Uterus (tissue), 4 donors: ENCODE measurements around the gene SYNE1. TPM values are rescaled to one million over a fixed set of nuclear protein-coding genes. Genes with fewer than 3 reads are reported as not detected.
A peak's percentile ranks its signal among the peaks of the same experiment; 100 is the strongest.

ENCODE experiments used
- DNase-seq, 2 donors: peaks; one replicate each; pipeline ENCODE4 v3.0.0-alpha.2; 2019 to 2020
- H3K27ac ChIP-seq, 2 donors: fragments of 200-600 bp; sonication (generic); 1 replicate in 1 of 2; 2 replicates in 1 of 2; pipeline ENCODE4 v1.5.1; 2016 to 2018
- H3K27me3 ChIP-seq, 2 donors: fragments of 200-600 bp; sonication (generic); one replicate each; pipeline ENCODE4 v1.5.1; 2018 to 2019; ENCODE audit warnings: control low read depth in 1 of 2
- H3K36me3 ChIP-seq, 2 donors: fragments of 200-600 bp; sonication (generic); one replicate each; pipeline ENCODE4 v1.5.1; 2019; ENCODE audit warnings: control low read depth in 1 of 2
- H3K4me1 ChIP-seq, 2 donors: fragments of 200-600 bp; sonication (generic); one replicate each; pipeline ENCODE4 v1.5.1; 2018 to 2019; ENCODE audit warnings: control low read depth in 1 of 2
- H3K4me3 ChIP-seq, 2 donors: fragments of 200-600 bp; sonication (generic); 1 replicate in 1 of 2; 2 replicates in 1 of 2; pipeline ENCODE4 v1.5.1; 2018 to 2019; ENCODE audit warnings: mild to moderate bottlenecking in 1 of 2
- H3K9me3 ChIP-seq, 2 donors: fragments of 200-600 bp; sonication (generic); one replicate each; pipeline ENCODE4 v1.5.1; 2019; ENCODE audit warnings: control low read depth in 1 of 2
- POLR2A ChIP-seq, 2 donors: fragments of 450-650 bp; IDR thresholded peaks; one replicate each; pipeline ENCODE4 v1.6.1; 2016; ENCODE audit warnings: antibody characterized with exemption in 2 of 2, mild to moderate bottlenecking in 1 of 2, moderate library complexity in 1 of 2
- intact Hi-C: fragments of 100-400 bp; cut with DNase I; formaldehyde crosslinking; loops from one replicate; pipeline ENCODE4 v1.15.1; 2023; ENCODE audit warnings: low total_unique reads
- total RNA-seq, 4 donors: library from RNA; depleted of rRNA in 3 of 4; stranded (reverse); fragments of >200 nt in 3 of 4; gene quantifications; one replicate each; pipeline versions ENCODE4 v1.1.0 to v1.2.4, GENCODE V29; 2014 to 2023
- TF ChIP-seq, protein P1 (sequence below), 4 experiments: fragments of 200-600 bp in 2 of 4; fragments of 450-650 bp in 2 of 4; sonication (generic) in 2 of 4; IDR thresholded peaks; one replicate each; pipeline ENCODE4 v1.5.1; 2016 to 2019; ENCODE audit warnings: antibody characterized with exemption in 4 of 4, mild to moderate bottlenecking in 2 of 4, moderate library complexity in 1 of 4
- donor health status: DM: yes; HTN: yes; CAD: no.

SYNE1 gene
- total RNA-seq, 4 donors from 2014 or later, result 134 to 339 (median 181) TPM

DNA sequence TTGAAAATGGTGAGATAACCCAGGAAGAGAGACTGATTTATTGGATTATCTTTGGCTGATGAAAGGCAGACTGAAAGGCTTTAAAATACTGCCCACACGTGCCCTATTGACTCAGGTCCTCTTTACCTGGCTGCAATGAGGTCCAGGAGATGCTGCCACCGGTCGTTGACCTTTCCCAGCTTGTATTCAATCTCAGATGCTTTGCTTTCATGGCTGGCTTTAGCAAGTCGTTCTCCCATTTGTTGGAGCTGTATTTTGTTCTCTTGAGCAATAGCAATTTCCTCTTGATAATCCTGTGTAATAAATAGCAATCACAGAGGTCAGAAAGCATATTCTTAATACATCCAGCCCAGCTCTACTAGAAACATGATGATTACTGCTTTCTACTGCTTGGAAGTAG is 460.9 kb downstream of the SYNE1 start:
- peak overlapping the region in 1 of 2 donors; percentile 21 for H3K27ac ChIP-seq
- no peak for TF ChIP-seq POLR2A (IDR thresholded peaks at IDR 0.05)
- TF ChIP-seq, protein P1, sequence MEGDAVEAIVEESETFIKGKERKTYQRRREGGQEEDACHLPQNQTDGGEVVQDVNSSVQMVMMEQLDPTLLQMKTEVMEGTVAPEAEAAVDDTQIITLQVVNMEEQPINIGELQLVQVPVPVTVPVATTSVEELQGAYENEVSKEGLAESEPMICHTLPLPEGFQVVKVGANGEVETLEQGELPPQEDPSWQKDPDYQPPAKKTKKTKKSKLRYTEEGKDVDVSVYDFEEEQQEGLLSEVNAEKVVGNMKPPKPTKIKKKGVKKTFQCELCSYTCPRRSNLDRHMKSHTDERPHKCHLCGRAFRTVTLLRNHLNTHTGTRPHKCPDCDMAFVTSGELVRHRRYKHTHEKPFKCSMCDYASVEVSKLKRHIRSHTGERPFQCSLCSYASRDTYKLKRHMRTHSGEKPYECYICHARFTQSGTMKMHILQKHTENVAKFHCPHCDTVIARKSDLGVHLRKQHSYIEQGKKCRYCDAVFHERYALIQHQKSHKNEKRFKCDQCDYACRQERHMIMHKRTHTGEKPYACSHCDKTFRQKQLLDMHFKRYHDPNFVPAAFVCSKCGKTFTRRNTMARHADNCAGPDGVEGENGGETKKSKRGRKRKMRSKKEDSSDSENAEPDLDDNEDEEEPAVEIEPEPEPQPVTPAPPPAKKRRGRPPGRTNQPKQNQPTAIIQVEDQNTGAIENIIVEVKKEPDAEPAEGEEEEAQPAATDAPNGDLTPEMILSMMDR (IDR thresholded peaks at IDR 0.05), result no peak
- no peaks in the 10 kb centered on the region for H3K27me3 ChIP-seq
- no peak for DNase-seq
- H3K4me1 ChIP-seq, result no peaks in the 10 kb centered on the region
- no peaks in the 10 kb centered on the region for H3K9me3 ChIP-seq
- H3K4me3 ChIP-seq, result no peak overlapping the region
- intact Hi-C loops, result no loop called here
- H3K36me3 ChIP-seq, result no peaks in the 10 kb centered on the region

DNA sequence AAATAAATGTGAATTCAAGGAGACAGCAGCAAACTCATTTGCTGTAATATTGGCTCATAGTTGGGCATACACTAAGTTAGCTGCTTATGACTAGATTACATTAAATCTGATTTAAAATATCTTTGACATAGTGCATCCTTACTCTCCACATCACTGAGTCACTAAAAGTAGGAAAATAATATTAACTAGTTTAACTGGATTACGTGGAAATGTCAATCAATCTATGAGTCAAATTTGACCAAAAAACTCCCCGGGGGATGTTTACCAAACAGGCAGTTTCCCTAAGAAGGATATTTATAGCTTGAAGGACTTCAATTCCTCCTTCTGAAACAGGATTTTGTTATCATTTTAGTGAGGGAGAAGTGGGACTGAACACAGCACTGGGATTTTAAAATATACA is 463.2 kb downstream of the SYNE1 start:
- no peak for DNase-seq
- intact Hi-C loops, result no loop called here
- H3K4me3 ChIP-seq, result no peak overlapping the region
- H3K36me3 ChIP-seq, result no peaks in the 10 kb centered on the region
- H3K9me3 ChIP-seq, result no peaks in the 10 kb centered on the region
- no peak overlapping the region for H3K27ac ChIP-seq
- no peaks in the 10 kb centered on the region for H3K27me3 ChIP-seq
- no peaks in the 10 kb centered on the region for H3K4me1 ChIP-seq
- TF ChIP-seq POLR2A (IDR thresholded peaks at IDR 0.05), result no peak
- TF ChIP-seq, protein P1 (IDR thresholded peaks at IDR 0.05), result no peak

DNA sequence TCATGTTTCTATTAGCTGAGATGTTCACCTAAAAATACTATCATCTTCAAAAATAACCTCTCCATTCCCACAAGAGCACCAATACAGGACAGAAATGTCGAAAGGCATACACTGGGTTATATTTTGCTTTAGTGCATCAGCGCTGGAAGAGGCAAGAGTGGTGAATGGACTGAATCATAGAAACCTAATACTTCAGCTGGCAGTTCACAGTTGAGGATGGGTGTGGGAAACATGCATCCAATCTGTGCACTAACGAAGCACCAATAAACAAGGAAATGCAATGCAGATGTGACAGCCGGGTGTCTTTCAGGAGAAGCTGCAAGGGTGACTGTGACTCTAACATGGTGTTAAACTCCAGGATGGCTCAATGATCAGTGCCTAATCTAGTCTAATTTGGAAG is 463.8 kb downstream of the SYNE1 start:
- H3K36me3 ChIP-seq, result no peaks in the 10 kb centered on the region

DNA sequence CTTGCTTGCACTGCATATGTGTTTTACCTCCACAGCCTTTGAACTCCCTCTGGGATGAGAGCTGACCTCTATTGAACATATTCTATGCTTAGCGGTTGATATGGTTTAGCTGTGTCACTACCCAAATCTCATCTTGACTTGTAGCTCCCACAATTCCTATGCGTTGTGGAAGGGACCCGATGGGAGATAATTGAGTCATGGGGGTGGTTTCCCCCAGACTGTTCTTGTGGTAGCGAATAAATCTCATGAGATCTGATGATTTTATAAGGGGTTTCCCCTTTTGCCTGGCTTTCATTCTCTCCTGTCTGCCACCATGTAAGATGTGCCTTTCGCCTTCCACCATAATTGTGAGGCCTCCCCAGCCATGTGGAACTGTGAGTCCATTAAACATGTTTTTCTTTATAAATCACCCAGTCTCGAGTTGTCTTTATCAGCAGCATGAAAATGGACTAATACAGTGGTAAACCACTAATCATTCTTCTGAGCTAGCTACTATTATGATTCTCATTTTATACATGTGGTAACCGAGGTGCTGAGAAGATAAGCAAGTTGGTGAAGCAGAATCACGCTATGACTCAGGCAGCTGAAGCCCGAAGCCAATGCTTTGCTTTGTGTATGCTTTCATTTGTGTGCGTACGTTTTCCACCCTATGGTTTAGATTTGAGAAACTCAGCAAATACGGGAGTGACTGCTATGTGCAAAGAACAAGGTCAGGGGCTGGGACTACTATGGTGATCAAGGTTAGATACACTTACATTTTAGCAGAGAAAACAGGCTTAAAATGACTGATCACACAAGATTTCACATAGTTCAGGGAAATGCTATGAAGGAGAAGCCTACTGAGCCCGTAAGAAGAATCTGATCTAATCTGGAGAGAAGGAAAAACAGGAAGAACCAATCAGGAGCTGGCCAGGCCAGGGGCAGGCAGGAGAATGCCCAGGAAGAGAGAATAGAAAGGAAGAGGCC is 466.2 kb downstream of the SYNE1 start:
- no peak overlapping the region for H3K4me3 ChIP-seq
- H3K36me3 ChIP-seq, result no peaks in the 10 kb centered on the region
- no peak for DNase-seq
- no peaks in the 10 kb centered on the region for H3K9me3 ChIP-seq
- H3K27me3 ChIP-seq, result no peaks in the 10 kb centered on the region
- intact Hi-C loops, result no loop called here
- no peak overlapping the region for H3K27ac ChIP-seq
- TF ChIP-seq, protein P1 (IDR thresholded peaks at IDR 0.05), result no peak
- no peak for TF ChIP-seq POLR2A (IDR thresholded peaks at IDR 0.05)
- no peaks in the 10 kb centered on the region for H3K4me1 ChIP-seq

More for the DNA sequence above, 463.8 kb downstream of the SYNE1 start:
- intact Hi-C loops, result no loop called here
- Histone ChIP-seq H3K9me3 (no peaks in the 10 kb centered on the region), H3K27ac (no peak overlapping the region), H3K4me3 (no peak overlapping the region), H3K4me1 (no peaks in the 10 kb centered on the region), H3K27me3 (no peaks in the 10 kb centered on the region)
- TF ChIP-seq, protein P1 (IDR thresholded peaks at IDR 0.05), result no peak
- no peak for TF ChIP-seq POLR2A (IDR thresholded peaks at IDR 0.05)
- no peak for DNase-seq

DNA sequence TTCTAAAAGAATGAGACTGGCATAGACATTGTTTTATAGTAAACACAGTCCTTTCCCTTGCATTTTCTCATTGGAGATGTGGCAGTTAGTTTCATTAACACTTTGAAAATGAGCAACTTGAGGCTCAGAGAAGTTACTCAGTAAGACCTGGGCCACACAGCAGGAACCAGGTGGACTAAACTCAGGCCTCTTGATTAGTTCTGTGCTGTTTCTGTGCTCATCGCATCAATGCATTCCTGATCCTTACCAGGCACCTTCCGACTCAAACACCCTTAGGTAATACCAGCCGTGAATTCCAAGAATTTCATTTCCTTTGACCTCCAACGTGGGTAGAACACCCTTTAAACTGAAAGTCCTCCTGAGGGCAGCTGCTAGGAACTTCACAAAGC is 466.9 kb downstream of the SYNE1 start:
- DNase-seq, result no peak
- no peak overlapping the region for H3K4me3 ChIP-seq
- TF ChIP-seq, protein P1 (IDR thresholded peaks at IDR 0.05), result no peak
- no peak for TF ChIP-seq POLR2A (IDR thresholded peaks at IDR 0.05)
- no peaks in the 10 kb centered on the region for H3K4me1 ChIP-seq
- no peak overlapping the region for H3K27ac ChIP-seq
- H3K9me3 ChIP-seq, result no peaks in the 10 kb centered on the region
- no peaks in the 10 kb centered on the region for H3K36me3 ChIP-seq
- intact Hi-C loops, result no loop called here
- H3K27me3 ChIP-seq, result no peaks in the 10 kb centered on the region
